ENCODE data around the gene IL13RA1. TPM values are rescaled to one million over a fixed set of nuclear protein-coding genes. Genes with fewer than 3 reads are reported as not detected.

Gene IL13RA1
- polyA plus RNA-seq, 3 donors, result 48.8 to 74.6 (median 72.6) TPM

- Mint-ChIP-seq H3K4me3 (peak overlapping the region in 1 of 2 donors; percentile 58), H3K27ac (peak overlapping the region; percentile 4 to 84 (median 42)), H3K36me3 (peaks cover 38 to 42% of the 10 kb centered on the region in 2 donors), H3K27me3 (ENCODE audit: low read depth in 3 of 3) (peaks cover 0 to 12% (median 0%) of the 10 kb centered on the region in 3 donors), H3K4me1 (peaks cover 42% of the 10 kb centered on the region), H3K9me3 (no peaks in the 10 kb centered on the region)
- H3K4me1 ChIP-seq (ENCODE audit: control insufficient read depth in 1 of 2, insufficient read depth in 2 of 2, low read length in 2 of 2), result peaks cover 46 to 48% of the 10 kb centered on the region in 2 donors
- H3K27ac ChIP-seq (ENCODE audit: low read depth in 1 of 2, low read length in 2 of 2), result peak overlapping the region in 1 of 2 donors; percentile 61
- DNase-seq, result peak; percentile 27 to 56 (median 47)
- TF ChIP-seq CTCF (IDR thresholded peaks at IDR 0.05), result no peak
- 8% methylated on average over 2 of the region's 2 CpGs for WGBS (ENCODE audit: insufficient coverage)
- H3K36me3 ChIP-seq (replicated peaks in 1 of 2; ENCODE audit: control insufficient read depth in 1 of 2, insufficient read depth in 2 of 2, low read length in 2 of 2), result peaks cover 29 to 40% of the 10 kb centered on the region in 2 donors
- no peak overlapping the region for H3K9ac ChIP-seq (ENCODE audit: insufficient read depth, low read length, poor library complexity, severe bottlenecking)
- no peaks in the 10 kb centered on the region for H3K27me3 ChIP-seq (ENCODE audit: control insufficient read depth in 2 of 2, insufficient read depth in 2 of 2, low read length in 2 of 2)
- intact Hi-C loops (cut with micrococcal nuclease), result loop anchor here in 1 of 2 donors (10.0 kb wide), 1 partner anchor 61 kb away; no protein-coding TSS in a partner anchor
- H3K9me3 ChIP-seq (replicated peaks in 1 of 2; ENCODE audit: control insufficient read depth in 1 of 2, insufficient read depth in 1 of 2, low read length in 2 of 2), result no peaks in the 10 kb centered on the region
- H2AFZ ChIP-seq (ENCODE audit: insufficient read depth, low read depth, low read length, poor library complexity, severe bottlenecking), result no peak overlapping the region
- peak overlapping the region; percentile 6 for H3K4me2 ChIP-seq (replicated peaks; ENCODE audit: extremely low read depth, low read length, poor library complexity, severe bottlenecking)
- H4K20me1 ChIP-seq (ENCODE audit: insufficient read depth, low read length), result peaks cover 14% of the 10 kb centered on the region
- H3K79me2 ChIP-seq (ENCODE audit: insufficient read depth, low read length), result peaks cover 8% of the 10 kb centered on the region
- H3K4me3 ChIP-seq (replicated peaks in 1 of 3; ENCODE audit: low read depth in 2 of 3, low read length in 3 of 3), result peak overlapping the region in 1 of 3 experiments; percentile 9
These were observed 28.7 kb downstream of the IL13RA1 start for GRCh38 chrX:118756101-118756500.

GRCh38 chrX:118758511-118758910 is 31.1 kb downstream of the IL13RA1 start:
- no peak for TF ChIP-seq CTCF (IDR thresholded peaks at IDR 0.05)
- H3K27ac ChIP-seq (ENCODE audit: low read depth in 1 of 2, low read length in 2 of 2), result peak overlapping the region in 1 of 2 donors; percentile 9
- H3K9ac ChIP-seq (ENCODE audit: insufficient read depth, low read length, poor library complexity, severe bottlenecking), result no peak overlapping the region
- Mint-ChIP-seq H3K27ac (peak overlapping the region in 2 of 7 donors; percentile 21 to 39), H3K27me3 (ENCODE audit: low read depth in 3 of 3) (peaks cover 0 to 13% (median 0%) of the 10 kb centered on the region in 3 donors), H3K4me1 (peaks cover 19% of the 10 kb centered on the region), H3K36me3 (peaks cover 44 to 49% of the 10 kb centered on the region in 2 donors), H3K4me3 (no peak overlapping the region), H3K9me3 (no peaks in the 10 kb centered on the region)
- no peaks in the 10 kb centered on the region for H3K27me3 ChIP-seq (ENCODE audit: control insufficient read depth in 2 of 2, insufficient read depth in 2 of 2, low read length in 2 of 2)
- H3K4me1 ChIP-seq (ENCODE audit: control insufficient read depth in 1 of 2, insufficient read depth in 2 of 2, low read length in 2 of 2), result peaks cover 22 to 25% of the 10 kb centered on the region in 2 donors
- H3K9me3 ChIP-seq (replicated peaks in 1 of 2; ENCODE audit: control insufficient read depth in 1 of 2, insufficient read depth in 1 of 2, low read length in 2 of 2), result no peaks in the 10 kb centered on the region
- peaks cover 4% of the 10 kb centered on the region for H4K20me1 ChIP-seq (ENCODE audit: insufficient read depth, low read length)
- no CpG with 5 or more reads among the region's 2 CpGs for WGBS (ENCODE audit: insufficient coverage)
- no peak overlapping the region for H3K4me3 ChIP-seq (replicated peaks in 1 of 3; ENCODE audit: low read depth in 2 of 3, low read length in 3 of 3)
- peaks cover 44 to 58% of the 10 kb centered on the region in 2 donors for H3K36me3 ChIP-seq (replicated peaks in 1 of 2; ENCODE audit: control insufficient read depth in 1 of 2, insufficient read depth in 2 of 2, low read length in 2 of 2)
- peak in 1 of 3 donors; percentile 8 for DNase-seq
- no peak overlapping the region for H2AFZ ChIP-seq (ENCODE audit: insufficient read depth, low read depth, low read length, poor library complexity, severe bottlenecking)
- H3K79me2 ChIP-seq (ENCODE audit: insufficient read depth, low read length), result peaks cover 6% of the 10 kb centered on the region
- H3K4me2 ChIP-seq (replicated peaks; ENCODE audit: extremely low read depth, low read length, poor library complexity, severe bottlenecking), result no peak overlapping the region
- intact Hi-C loops (cut with micrococcal nuclease), result loop anchor here in 1 of 2 donors (10.0 kb wide), 1 partner anchor 64 kb away; no protein-coding TSS in a partner anchor
